ENCODE measurements around the gene ERVH48-1.
"Not testable (repeated sequence)": the region's sequence is repeated elsewhere in the genome, so short reads cannot be mapped to it uniquely, and the experiment has no call there.

Gene ERVH48-1

GRCh38 chr21:42931560-42932235, 6.3 kb upstream of the ERVH48-1 start:
- Histone ChIP-seq H3K27me3 (no peaks in the 10 kb centered on the region), H3K4me1 (no peaks in the 10 kb centered on the region), H3K9me3 (no peaks in the 10 kb centered on the region), H3K4me3 (ENCODE audit: low read depth, low read length) (no peak overlapping the region), H3K36me3 (no peaks in the 10 kb centered on the region)
- DNase-seq: no peak
- TF ChIP-seq, protein P1, sequence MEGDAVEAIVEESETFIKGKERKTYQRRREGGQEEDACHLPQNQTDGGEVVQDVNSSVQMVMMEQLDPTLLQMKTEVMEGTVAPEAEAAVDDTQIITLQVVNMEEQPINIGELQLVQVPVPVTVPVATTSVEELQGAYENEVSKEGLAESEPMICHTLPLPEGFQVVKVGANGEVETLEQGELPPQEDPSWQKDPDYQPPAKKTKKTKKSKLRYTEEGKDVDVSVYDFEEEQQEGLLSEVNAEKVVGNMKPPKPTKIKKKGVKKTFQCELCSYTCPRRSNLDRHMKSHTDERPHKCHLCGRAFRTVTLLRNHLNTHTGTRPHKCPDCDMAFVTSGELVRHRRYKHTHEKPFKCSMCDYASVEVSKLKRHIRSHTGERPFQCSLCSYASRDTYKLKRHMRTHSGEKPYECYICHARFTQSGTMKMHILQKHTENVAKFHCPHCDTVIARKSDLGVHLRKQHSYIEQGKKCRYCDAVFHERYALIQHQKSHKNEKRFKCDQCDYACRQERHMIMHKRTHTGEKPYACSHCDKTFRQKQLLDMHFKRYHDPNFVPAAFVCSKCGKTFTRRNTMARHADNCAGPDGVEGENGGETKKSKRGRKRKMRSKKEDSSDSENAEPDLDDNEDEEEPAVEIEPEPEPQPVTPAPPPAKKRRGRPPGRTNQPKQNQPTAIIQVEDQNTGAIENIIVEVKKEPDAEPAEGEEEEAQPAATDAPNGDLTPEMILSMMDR (IDR thresholded peaks at IDR 0.05; ENCODE audit: low read depth, low read length): no peak

DNA sequence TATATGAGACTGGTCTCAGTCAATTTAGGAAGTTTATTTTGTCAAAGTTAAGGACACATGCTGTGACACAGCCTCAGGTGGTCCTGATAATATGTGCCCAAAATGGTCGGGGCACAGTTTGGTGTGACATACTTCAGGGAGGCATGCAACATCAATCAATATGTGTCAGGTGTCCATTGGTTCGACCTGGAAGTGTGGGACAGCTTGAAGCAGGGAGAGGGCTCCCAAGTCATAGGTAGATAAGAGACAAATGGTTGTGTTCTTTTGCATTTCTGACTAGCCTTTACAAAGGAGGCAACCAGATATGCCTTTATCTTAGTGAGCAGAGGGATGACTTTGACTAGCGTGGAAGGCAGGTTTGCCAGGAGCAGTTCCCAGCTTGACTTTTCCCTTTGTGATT, 4.5 kb upstream of the ERVH48-1 start:
- H3K4me3 ChIP-seq (ENCODE audit: low read depth, low read length): no peak overlapping the region
- TF ChIP-seq, protein P1 (IDR thresholded peaks at IDR 0.05; ENCODE audit: low read depth, low read length): no peak
- H3K27me3 ChIP-seq: no peaks in the 10 kb centered on the region
- H3K4me1 ChIP-seq: no peaks in the 10 kb centered on the region
- DNase-seq: no peak
- H3K9me3 ChIP-seq: no peaks in the 10 kb centered on the region
- H3K36me3 ChIP-seq: no peaks in the 10 kb centered on the region

DNA sequence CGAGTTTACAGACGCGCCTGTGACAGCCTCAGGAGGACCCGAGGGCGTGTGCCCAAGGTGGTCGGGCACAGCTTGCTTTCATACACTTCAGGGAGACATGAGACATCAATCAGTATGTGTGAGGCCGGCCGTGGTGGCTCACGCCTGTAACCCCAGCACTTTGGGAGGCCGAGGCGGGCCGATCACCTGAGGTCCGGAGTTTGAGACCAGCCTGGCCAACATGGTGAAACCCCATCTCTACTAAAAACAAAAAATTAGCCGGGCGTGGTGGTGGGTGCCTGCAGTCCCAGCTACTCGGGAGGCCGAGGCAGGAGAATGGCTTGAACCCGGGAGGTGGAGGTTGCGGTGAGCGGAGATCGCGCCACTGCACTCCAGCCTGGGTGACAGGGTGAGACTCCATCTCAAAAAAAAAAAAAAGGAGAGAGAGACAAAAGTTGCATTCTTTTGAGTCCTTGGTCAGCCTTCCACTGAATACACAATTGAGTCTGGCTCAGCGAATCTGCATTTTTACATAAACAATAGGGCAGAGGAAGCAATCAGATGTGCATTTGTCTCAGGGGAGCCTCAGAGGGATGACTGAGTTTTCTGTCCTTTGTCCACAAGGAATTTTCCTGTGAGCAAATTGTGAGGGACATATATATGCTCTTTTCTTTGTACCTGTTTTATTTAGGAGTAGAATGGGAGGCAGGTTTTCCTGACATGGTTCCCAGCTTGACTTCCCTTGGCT, 2.2 kb upstream of the ERVH48-1 start:
- H3K36me3 ChIP-seq; H3K27me3 ChIP-seq; DNase-seq; H3K4me3 ChIP-seq (ENCODE audit: low read depth, low read length); H3K4me1 ChIP-seq; H3K9me3 ChIP-seq: not testable (repeated sequence)

- H3K4me3 ChIP-seq (ENCODE audit: low read depth, low read length): no peak overlapping the region
These were observed 1.0 kb downstream of the ERVH48-1 start for GRCh38 chr21:42924433-42924751.

DNA sequence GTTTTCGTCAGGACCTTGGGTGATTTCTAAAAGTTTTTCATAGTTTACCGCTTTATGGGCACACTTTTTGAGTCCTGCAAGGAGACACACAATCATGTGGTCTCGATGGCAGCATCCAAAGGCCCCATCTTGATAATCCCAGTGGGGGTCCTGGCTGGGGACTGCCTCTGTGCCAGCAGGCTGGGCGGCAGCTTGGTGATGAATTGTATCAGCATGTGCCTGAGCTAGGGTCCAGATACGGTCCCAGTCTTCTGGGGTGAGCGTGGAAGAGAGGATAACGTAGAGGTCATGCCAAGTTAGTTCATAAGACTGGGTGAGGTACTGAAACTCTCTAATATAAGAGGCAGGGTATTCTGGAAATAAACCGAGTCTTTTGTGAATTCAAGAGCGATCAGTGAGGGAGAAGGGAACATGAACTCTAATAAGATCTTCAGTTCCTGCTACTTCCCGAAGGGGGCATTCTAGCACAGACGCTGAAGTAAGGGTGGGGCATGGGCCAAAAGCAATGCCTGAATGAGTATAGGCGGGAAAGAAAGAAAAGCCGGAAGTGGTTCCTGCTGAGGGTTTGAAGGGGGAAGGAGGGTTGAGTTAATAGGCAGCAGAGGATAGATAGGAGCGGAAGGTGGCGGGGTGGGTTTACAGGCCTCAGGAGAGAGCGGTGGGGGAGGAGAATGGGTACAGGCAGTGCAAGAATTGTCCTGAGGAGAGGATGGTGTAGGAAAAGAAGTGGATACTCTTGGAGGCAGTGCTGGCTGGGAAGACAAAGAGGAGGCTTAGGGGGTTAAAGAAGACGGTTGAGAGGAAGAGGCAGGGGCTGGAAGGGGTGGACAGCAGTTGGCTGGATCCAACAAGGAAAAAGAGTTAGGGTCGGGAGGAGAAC, 1.6 kb downstream of the ERVH48-1 start:
- TF ChIP-seq, protein P1 (IDR thresholded peaks at IDR 0.05; ENCODE audit: low read depth, low read length): peak; percentile 94
- no peak overlapping the region for H3K4me3 ChIP-seq (ENCODE audit: low read depth, low read length)
- no peaks in the 10 kb centered on the region for H3K4me1 ChIP-seq
- no peaks in the 10 kb centered on the region for H3K36me3 ChIP-seq
- DNase-seq: peak; percentile 83
- no peaks in the 10 kb centered on the region for H3K27me3 ChIP-seq
- H3K9me3 ChIP-seq: no peaks in the 10 kb centered on the region

More at GRCh38 chr21:42924433-42924751, 1.0 kb downstream of the ERVH48-1 start:
- no peaks in the 10 kb centered on the region for H3K36me3 ChIP-seq
- no peaks in the 10 kb centered on the region for H3K9me3 ChIP-seq
- no peak for DNase-seq
- no peaks in the 10 kb centered on the region for H3K27me3 ChIP-seq
- TF ChIP-seq, protein P1 (IDR thresholded peaks at IDR 0.05; ENCODE audit: low read depth, low read length): no peak
- H3K4me1 ChIP-seq: no peaks in the 10 kb centered on the region

DNA sequence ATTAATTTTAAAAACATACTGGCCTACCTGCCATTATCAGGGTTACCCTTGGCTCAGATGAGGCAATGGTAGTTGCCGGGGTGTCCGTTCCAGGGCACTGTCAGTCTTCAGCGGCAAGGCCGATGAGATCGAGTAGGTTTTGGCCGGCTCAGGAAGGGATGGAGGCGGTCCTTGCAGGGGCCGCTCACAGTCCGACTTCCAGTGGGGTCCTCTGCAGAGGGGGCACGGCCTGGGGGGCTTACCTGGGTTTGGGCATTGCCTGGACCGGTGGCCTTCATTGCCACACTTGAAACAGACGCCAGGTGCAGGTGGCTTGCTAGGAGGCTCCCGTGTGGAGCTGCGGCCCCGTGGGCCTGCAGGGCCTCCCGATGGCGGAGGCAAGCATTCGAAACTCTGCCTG, 2.5 kb downstream of the ERVH48-1 start:
- TF ChIP-seq, protein P1 (IDR thresholded peaks at IDR 0.05; ENCODE audit: low read depth, low read length): no peak
- no peaks in the 10 kb centered on the region for H3K4me1 ChIP-seq
- DNase-seq: no peak
- H3K36me3 ChIP-seq: no peaks in the 10 kb centered on the region
- no peaks in the 10 kb centered on the region for H3K27me3 ChIP-seq
- no peaks in the 10 kb centered on the region for H3K9me3 ChIP-seq
- H3K4me3 ChIP-seq (ENCODE audit: low read depth, low read length): no peak overlapping the region

Measured in BE2C (cell line).